Eye (tissue), 1 donor: ENCODE data around the gene VSTM2B.

ENCODE experiments used
- DNase-seq: peaks from one replicate; pipeline ENCODE4 v3.0.0-alpha.2; 2015

VSTM2B gene

GRCh38 chr19:29571181-29571580 lies 45.4 kb downstream of the VSTM2B start:
- no peak for DNase-seq

GRCh38 chr19:29573486-29573885 lies 47.7 kb downstream of the VSTM2B start:
- DNase-seq = no peak

GRCh38 chr19:29574510-29574909 lies 48.7 kb downstream of the VSTM2B start:
- no peak for DNase-seq

- DNase-seq = no peak
Observed at GRCh38 chr19:29576046-29576606, 50.3 kb downstream of the VSTM2B start.

GRCh38 chr19:29576761-29577648 lies 51.2 kb downstream of the VSTM2B start:
- no peak for DNase-seq

- no peak for DNase-seq
Observed at GRCh38 chr19:29577649-29577963, 51.8 kb downstream of the VSTM2B start.

- DNase-seq = no peak
Observed at GRCh38 chr19:29578349-29578748, 52.6 kb downstream of the VSTM2B start.

- no peak for DNase-seq
Observed at GRCh38 chr19:29579308-29579910, 53.6 kb downstream of the VSTM2B start.

GRCh38 chr19:29581398-29581797 lies 55.6 kb downstream of the VSTM2B start:
- DNase-seq = no peak

GRCh38 chr19:29583196-29583999 lies 57.6 kb downstream of the VSTM2B start:
- DNase-seq = no peak

- no peak for DNase-seq
Observed at GRCh38 chr19:29586401-29586800, 60.6 kb downstream of the VSTM2B start.

GRCh38 chr19:29587059-29587458 lies 61.3 kb downstream of the VSTM2B start:
- DNase-seq = no peak

GRCh38 chr19:29587518-29587986 lies 61.8 kb downstream of the VSTM2B start:
- DNase-seq = no peak

- DNase-seq = no peak
Observed at GRCh38 chr19:29588095-29588494, 62.3 kb downstream of the VSTM2B start.

- DNase-seq = no peak
Observed at GRCh38 chr19:29590278-29590677, 64.5 kb downstream of the VSTM2B start.

GRCh38 chr19:29591670-29592069 lies 65.9 kb downstream of the VSTM2B start:
- no peak for DNase-seq

GRCh38 chr19:29593869-29594268 lies 68.1 kb downstream of the VSTM2B start:
- DNase-seq = no peak

GRCh38 chr19:29596080-29596727 lies 70.4 kb downstream of the VSTM2B start:
- DNase-seq = peak; percentile 20

GRCh38 chr19:29596885-29597525 lies 71.2 kb downstream of the VSTM2B start:
- peak; percentile 84 for DNase-seq

- DNase-seq = no peak
Observed at GRCh38 chr19:29598036-29598435, 72.2 kb downstream of the VSTM2B start.

- DNase-seq = no peak
Observed at GRCh38 chr19:29598496-29598895, 72.7 kb downstream of the VSTM2B start.

GRCh38 chr19:29603308-29603707 lies 77.5 kb downstream of the VSTM2B start:
- DNase-seq = no peak
